ENCODE data around the gene RASGEF1C.

The RASGEF1C gene

DNA sequence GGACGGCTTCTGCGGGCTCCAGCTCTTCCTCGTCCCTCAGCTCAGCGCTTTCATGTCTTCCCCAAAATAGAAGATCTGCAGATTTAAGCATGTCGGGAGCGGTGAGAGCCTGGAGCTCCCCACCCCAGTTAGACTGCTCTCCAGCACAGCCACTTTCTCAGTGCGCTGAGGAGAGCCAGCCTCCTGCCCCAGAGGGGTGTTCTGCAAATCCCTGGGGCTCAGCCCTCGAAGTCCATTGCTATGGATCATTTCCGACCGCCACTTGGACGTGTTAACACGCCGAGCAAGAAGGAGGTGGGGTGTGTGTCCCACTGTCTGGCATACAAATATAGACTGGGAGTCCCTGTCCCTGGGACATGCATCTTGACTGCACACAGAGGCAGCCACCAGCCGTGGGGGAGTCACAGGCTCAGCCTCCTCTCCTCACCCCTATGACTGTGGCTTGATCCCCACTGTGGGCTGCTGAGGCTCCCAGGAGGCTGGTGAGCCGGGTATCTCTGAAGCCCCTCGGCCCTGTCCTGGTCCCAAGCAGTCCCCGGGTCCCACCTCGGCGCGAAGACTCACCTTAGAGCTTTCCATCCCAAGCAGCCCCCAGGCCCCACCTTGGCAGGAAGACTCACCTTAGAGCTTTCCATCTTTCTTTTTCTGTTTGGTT, 107.4 kb downstream of the RASGEF1C start:
- no peak overlapping the region for H3K4me3 ChIP-seq (ENCODE audit: low read length in 2 of 2)
- no peak overlapping the region for H3K27ac ChIP-seq (ENCODE audit: low read depth in 2 of 2, low read length in 2 of 2)
- no peaks in the 10 kb centered on the region for H3K36me3 ChIP-seq (ENCODE audit: control insufficient read depth in 2 of 2, insufficient read depth in 2 of 2, low read length in 2 of 2)
- H3K9me3 ChIP-seq (ENCODE audit: control insufficient read depth in 2 of 2, low read length in 2 of 2) = peaks cover 2 to 3% of the 10 kb centered on the region in 2 donors
- no peaks in the 10 kb centered on the region for H3K27me3 ChIP-seq (ENCODE audit: control insufficient read depth in 2 of 2, insufficient read depth in 2 of 2, low read length in 2 of 2)
- H3K9ac ChIP-seq (ENCODE audit: low read depth in 1 of 2, low read length in 2 of 2) = no peak overlapping the region
- H3K4me1 ChIP-seq (ENCODE audit: control insufficient read depth in 2 of 2, insufficient read depth in 2 of 2, low read length in 2 of 2) = no peaks in the 10 kb centered on the region

DNA sequence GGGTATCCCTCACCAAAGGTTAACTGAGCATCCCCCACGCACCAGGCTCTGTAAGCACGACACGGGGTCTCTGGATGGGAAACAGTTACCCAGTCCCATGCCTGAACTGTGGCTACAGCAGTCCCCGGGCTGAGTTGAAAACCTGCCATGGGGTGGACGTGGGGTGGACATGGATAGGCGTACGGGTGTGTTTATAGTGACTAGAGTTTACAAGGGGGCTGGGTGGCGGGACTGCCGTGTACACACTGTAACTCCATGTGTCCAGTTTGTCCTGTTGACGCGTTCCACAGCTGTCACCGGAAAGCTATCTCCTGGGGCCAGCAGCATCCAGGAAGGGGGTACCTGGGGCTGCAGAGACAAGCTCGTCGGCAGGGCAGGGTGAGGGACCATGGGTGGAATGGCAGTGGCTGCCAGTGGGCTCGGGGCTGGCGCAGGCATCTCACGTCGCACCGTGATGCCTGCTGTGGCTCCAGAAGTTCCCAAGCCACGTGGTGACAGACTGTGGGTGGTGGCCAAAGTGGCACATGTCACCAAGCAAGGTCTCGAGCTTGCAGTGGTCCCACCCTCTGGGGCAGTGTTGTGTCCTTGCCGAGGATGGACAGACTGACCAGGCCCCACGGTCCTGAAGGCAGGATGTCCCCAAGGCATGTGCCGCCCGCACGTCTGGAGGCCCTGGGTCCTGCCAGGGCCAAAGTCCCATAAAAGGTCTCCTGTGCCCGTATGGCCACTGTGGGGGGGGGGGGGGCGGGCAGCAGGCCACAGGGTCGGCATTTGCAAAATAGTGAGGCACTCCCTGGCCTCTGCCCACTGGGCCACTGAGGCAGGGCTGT, 108.2 kb downstream of the RASGEF1C start:
- Histone ChIP-seq H3K4me3 (ENCODE audit: low read length in 2 of 2) (no peak overlapping the region), H3K4me1 (ENCODE audit: control insufficient read depth in 2 of 2, insufficient read depth in 2 of 2, low read length in 2 of 2) (no peaks in the 10 kb centered on the region), H3K9ac (ENCODE audit: low read depth in 1 of 2, low read length in 2 of 2) (no peak overlapping the region), H3K27me3 (ENCODE audit: control insufficient read depth in 2 of 2, insufficient read depth in 2 of 2, low read length in 2 of 2) (no peaks in the 10 kb centered on the region), H3K9me3 (ENCODE audit: control insufficient read depth in 2 of 2, low read length in 2 of 2) (peaks cover 0 to 1% of the 10 kb centered on the region in 2 donors), H3K27ac (ENCODE audit: low read depth in 2 of 2, low read length in 2 of 2) (no peak overlapping the region), H3K36me3 (ENCODE audit: control insufficient read depth in 2 of 2, insufficient read depth in 2 of 2, low read length in 2 of 2) (no peaks in the 10 kb centered on the region)

DNA sequence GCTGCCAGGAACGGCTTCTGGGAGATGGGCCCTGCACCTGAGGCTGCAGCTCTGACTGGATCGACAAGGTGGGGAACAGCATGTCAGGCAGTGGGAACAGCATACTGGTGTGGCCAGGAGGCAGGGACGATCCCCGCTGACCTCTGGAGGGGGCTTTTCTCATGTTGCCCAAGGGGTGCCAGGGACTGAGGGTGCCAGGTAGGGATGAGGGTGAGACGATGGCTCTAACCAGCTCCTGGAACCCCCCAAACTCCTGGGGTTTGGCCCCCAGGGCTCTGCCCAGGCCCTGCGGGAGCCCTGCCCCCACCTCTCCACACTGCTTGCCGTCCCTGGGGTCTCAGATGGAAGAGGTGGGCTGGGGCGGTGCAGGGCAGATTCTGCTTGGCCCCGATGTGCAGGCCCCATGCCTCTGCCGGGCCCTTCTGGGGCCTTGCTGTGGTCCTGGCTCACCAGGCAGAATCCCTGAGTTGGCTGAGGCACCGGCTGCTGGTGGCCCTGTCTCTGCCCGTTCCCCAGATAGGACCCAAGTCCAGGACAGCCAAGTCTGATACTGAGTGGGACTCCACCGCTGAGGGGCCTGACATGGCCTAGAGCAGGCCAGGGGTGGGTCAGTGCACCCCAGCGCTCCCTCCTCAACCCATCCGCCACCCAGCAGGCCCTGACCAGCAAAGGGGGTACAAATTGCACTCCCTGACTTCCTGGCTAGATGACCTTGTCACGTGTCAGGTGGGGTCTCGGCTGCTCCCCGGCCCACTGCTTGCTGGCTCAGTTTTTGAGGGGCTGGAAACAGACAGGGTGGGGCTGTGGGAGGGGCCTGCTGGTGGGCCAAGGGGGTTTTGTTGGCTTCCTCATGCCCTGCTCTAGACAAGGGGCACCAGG, 109.0 kb downstream of the RASGEF1C start:
- Histone ChIP-seq H3K27ac (ENCODE audit: low read depth in 2 of 2, low read length in 2 of 2) (no peak overlapping the region), H3K36me3 (ENCODE audit: control insufficient read depth in 2 of 2, insufficient read depth in 2 of 2, low read length in 2 of 2) (no peaks in the 10 kb centered on the region), H3K9ac (ENCODE audit: low read depth in 1 of 2, low read length in 2 of 2) (no peak overlapping the region), H3K9me3 (ENCODE audit: control insufficient read depth in 2 of 2, low read length in 2 of 2) (no peaks in the 10 kb centered on the region), H3K4me3 (ENCODE audit: low read length in 2 of 2) (no peak overlapping the region), H3K4me1 (ENCODE audit: control insufficient read depth in 2 of 2, insufficient read depth in 2 of 2, low read length in 2 of 2) (no peaks in the 10 kb centered on the region), H3K27me3 (ENCODE audit: control insufficient read depth in 2 of 2, insufficient read depth in 2 of 2, low read length in 2 of 2) (no peaks in the 10 kb centered on the region)

DNA sequence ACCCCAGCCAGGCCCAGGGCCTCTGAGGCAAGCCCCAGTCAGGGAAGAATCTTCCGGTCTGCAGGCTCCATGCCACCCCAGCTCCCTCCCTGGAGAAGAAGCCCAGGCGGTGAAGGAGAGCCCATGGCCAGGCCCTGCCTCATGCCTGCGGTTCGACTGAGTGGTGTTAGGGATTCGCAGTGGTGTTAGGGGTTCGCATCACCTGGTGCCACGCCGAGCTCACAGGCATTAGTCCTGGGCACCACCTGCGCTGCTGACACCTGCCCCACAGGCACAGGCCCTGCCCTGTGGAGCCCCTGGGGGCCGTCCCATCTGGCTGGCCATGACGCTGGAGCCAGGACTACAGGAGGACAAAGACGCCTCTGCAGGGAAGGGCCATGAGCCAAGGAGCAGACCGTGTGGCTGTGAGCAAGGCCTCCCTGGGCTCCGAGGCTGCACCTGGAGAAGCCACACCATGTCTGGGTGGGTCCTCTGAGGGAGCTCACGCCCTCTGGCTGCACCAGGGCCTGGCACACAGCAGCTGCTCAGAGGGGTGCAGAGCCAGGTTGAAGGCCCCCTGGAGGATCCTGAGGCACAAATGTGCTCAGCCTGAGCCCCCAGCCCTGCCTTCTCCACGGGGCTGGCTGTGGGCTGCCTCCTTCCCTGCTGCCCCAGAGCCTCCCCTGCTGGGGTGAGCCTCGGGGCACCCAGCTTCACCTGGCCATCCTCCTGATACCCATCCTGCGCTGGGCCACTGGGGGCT, 109.8 kb downstream of the RASGEF1C start:
- Histone ChIP-seq H3K4me3 (ENCODE audit: low read length in 2 of 2) (no peak overlapping the region), H3K27me3 (ENCODE audit: control insufficient read depth in 2 of 2, insufficient read depth in 2 of 2, low read length in 2 of 2) (no peaks in the 10 kb centered on the region), H3K27ac (ENCODE audit: low read depth in 2 of 2, low read length in 2 of 2) (no peak overlapping the region), H3K36me3 (ENCODE audit: control insufficient read depth in 2 of 2, insufficient read depth in 2 of 2, low read length in 2 of 2) (no peaks in the 10 kb centered on the region), H3K9me3 (ENCODE audit: control insufficient read depth in 2 of 2, low read length in 2 of 2) (no peaks in the 10 kb centered on the region), H3K9ac (ENCODE audit: low read depth in 1 of 2, low read length in 2 of 2) (no peak overlapping the region), H3K4me1 (ENCODE audit: control insufficient read depth in 2 of 2, insufficient read depth in 2 of 2, low read length in 2 of 2) (no peaks in the 10 kb centered on the region)

DNA sequence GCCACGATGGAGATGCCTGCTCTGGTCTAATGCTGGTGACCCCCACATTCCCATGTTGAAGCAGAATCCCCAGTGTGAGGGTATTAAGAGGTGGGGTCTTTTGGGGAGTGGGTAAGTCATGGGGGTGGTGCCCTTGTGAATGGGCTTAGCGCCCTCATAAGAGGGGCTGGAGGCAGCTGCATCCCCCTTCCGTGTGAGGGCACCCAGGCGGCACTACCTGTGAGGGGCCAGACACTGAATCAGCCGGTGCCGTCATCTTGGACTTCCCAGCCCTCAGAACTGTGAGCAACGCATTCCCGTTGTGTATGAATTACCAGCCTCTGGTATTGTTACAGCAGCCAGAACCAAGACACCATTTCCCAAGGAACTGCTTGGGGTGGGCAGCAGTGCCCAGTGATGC, 110.5 kb downstream of the RASGEF1C start:
- Histone ChIP-seq H3K27me3 (ENCODE audit: control insufficient read depth in 2 of 2, insufficient read depth in 2 of 2, low read length in 2 of 2) (no peaks in the 10 kb centered on the region), H3K4me1 (ENCODE audit: control insufficient read depth in 2 of 2, insufficient read depth in 2 of 2, low read length in 2 of 2) (no peaks in the 10 kb centered on the region), H3K9ac (ENCODE audit: low read depth in 1 of 2, low read length in 2 of 2) (no peak overlapping the region), H3K9me3 (ENCODE audit: control insufficient read depth in 2 of 2, low read length in 2 of 2) (no peaks in the 10 kb centered on the region), H3K36me3 (ENCODE audit: control insufficient read depth in 2 of 2, insufficient read depth in 2 of 2, low read length in 2 of 2) (no peaks in the 10 kb centered on the region), H3K4me3 (ENCODE audit: low read length in 2 of 2) (no peak overlapping the region), H3K27ac (ENCODE audit: low read depth in 2 of 2, low read length in 2 of 2) (no peak overlapping the region)

DNA sequence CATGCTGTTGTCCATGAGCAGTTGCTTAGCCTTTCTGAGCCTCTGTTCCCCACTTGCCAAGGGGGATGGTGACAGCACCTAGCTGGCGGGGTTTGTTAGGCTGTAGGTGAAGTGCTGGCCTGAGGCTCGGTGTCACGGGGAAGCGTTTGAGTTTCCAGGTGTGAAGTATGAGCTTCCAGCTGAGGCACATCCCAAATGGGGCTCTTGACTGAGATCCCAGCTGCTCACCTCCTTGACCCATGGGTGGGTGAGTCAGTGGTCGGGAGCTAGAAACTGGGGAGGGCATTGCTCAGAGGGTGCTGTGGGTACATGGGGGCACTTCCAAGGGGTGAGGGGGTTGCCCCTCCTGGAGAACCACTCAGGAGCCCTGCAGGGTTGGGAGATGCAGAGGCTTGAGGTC, 111.1 kb downstream of the RASGEF1C start:
- no peak overlapping the region for H3K9ac ChIP-seq (ENCODE audit: low read depth in 1 of 2, low read length in 2 of 2)
- no peaks in the 10 kb centered on the region for H3K36me3 ChIP-seq (ENCODE audit: control insufficient read depth in 2 of 2, insufficient read depth in 2 of 2, low read length in 2 of 2)
- H3K4me1 ChIP-seq (ENCODE audit: control insufficient read depth in 2 of 2, insufficient read depth in 2 of 2, low read length in 2 of 2) = no peaks in the 10 kb centered on the region
- no peak overlapping the region for H3K4me3 ChIP-seq (ENCODE audit: low read length in 2 of 2)
- no peaks in the 10 kb centered on the region for H3K9me3 ChIP-seq (ENCODE audit: control insufficient read depth in 2 of 2, low read length in 2 of 2)
- H3K27me3 ChIP-seq (ENCODE audit: control insufficient read depth in 2 of 2, insufficient read depth in 2 of 2, low read length in 2 of 2) = no peaks in the 10 kb centered on the region
- no peak overlapping the region for H3K27ac ChIP-seq (ENCODE audit: low read depth in 2 of 2, low read length in 2 of 2)

DNA sequence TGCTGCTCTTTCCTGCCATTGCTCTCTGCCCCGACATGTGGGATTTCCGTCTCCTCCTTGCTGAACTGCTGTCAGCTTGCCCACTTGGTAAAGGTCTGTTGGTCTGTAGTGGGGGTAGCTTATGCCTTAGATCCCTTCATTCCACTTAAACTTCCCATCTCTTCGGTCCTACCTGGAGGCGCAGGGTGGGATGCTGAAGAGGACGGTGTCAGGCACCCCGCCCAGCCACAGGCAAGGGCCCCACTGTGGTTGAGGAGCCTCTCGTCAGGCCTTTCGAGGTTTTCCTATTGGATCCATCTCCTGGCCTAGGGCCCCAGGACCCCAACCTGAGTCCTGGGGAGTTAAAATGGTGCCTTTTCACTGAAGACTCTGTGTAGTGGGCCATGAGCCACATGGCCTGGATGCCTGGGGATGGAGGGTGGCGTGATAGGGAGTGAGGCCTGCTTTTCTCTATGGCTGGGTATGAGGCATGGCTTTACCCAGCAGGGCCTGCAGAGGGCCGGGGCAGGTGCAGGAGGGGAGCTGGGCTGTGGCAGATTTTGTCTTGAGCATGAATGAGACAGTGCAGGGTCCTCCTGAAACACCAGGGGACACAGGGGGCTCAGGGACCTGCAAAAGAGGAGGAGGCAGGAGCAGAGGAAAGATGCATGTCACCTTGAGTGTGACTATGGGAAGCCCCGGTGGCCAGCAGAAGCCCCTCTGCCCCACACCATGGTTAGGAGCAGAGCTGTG, 111.7 kb downstream of the RASGEF1C start:
- Histone ChIP-seq H3K9ac (ENCODE audit: low read depth in 1 of 2, low read length in 2 of 2) (no peak overlapping the region), H3K27ac (ENCODE audit: low read depth in 2 of 2, low read length in 2 of 2) (no peak overlapping the region), H3K9me3 (ENCODE audit: control insufficient read depth in 2 of 2, low read length in 2 of 2) (no peaks in the 10 kb centered on the region), H3K27me3 (ENCODE audit: control insufficient read depth in 2 of 2, insufficient read depth in 2 of 2, low read length in 2 of 2) (no peaks in the 10 kb centered on the region), H3K4me1 (ENCODE audit: control insufficient read depth in 2 of 2, insufficient read depth in 2 of 2, low read length in 2 of 2) (no peaks in the 10 kb centered on the region), H3K4me3 (ENCODE audit: low read length in 2 of 2) (no peak overlapping the region), H3K36me3 (ENCODE audit: control insufficient read depth in 2 of 2, insufficient read depth in 2 of 2, low read length in 2 of 2) (no peaks in the 10 kb centered on the region)

DNA sequence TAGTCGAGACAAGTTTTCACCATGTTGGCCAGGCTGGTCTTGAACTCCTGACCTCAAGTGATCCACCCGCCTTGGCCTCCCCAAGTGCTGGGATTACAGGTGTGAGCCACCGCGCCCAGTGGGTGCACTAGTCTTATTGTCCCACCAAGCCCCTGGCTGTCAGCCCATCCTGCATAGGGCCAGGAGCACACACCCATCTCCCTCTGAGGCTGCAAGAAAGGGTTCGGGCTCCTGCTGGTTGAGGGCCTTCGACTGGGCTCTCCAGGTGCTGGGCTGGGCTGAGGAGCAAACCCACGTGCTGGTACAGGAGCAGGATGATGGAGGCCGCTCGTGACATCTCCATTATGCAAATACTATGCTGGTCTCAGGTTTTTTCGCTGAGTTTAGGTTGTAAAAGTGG, 112.4 kb downstream of the RASGEF1C start:
- Histone ChIP-seq H3K4me3 (ENCODE audit: low read length in 2 of 2) (no peak overlapping the region), H3K36me3 (ENCODE audit: control insufficient read depth in 2 of 2, insufficient read depth in 2 of 2, low read length in 2 of 2) (no peaks in the 10 kb centered on the region), H3K9ac (ENCODE audit: low read depth in 1 of 2, low read length in 2 of 2) (no peak overlapping the region), H3K4me1 (ENCODE audit: control insufficient read depth in 2 of 2, insufficient read depth in 2 of 2, low read length in 2 of 2) (peaks cover 0 to 2% of the 10 kb centered on the region in 2 donors), H3K9me3 (ENCODE audit: control insufficient read depth in 2 of 2, low read length in 2 of 2) (no peaks in the 10 kb centered on the region), H3K27ac (ENCODE audit: low read depth in 2 of 2, low read length in 2 of 2) (no peak overlapping the region), H3K27me3 (ENCODE audit: control insufficient read depth in 2 of 2, insufficient read depth in 2 of 2, low read length in 2 of 2) (no peaks in the 10 kb centered on the region)

DNA sequence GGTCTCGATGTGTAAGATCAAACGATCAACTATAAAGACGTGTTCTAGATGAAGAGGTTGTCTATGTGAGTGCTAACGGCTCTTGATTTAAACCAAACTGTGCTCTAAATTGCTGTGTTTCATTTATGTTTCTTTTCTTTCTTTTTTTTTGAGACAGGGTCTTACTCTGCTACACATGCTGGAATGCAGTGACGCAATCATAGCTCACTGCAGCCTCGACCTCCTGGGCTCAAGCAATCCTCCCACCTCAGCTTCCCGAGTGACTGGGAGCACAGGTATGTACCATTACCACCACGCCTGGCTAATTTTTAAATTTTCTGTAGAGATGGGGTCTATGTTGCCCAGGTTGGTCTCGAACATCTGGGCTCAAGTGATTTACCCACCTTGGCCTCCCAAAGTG, 113.5 kb downstream of the RASGEF1C start:
- no peak overlapping the region for H3K9ac ChIP-seq (ENCODE audit: low read depth in 1 of 2, low read length in 2 of 2)
- peaks cover 2 to 7% of the 10 kb centered on the region in 2 donors for H3K4me1 ChIP-seq (ENCODE audit: control insufficient read depth in 2 of 2, insufficient read depth in 2 of 2, low read length in 2 of 2)
- H3K9me3 ChIP-seq (ENCODE audit: control insufficient read depth in 2 of 2, low read length in 2 of 2) = no peaks in the 10 kb centered on the region
- no peaks in the 10 kb centered on the region for H3K36me3 ChIP-seq (ENCODE audit: control insufficient read depth in 2 of 2, insufficient read depth in 2 of 2, low read length in 2 of 2)
- no peak overlapping the region for H3K4me3 ChIP-seq (ENCODE audit: low read length in 2 of 2)
- no peaks in the 10 kb centered on the region for H3K27me3 ChIP-seq (ENCODE audit: control insufficient read depth in 2 of 2, insufficient read depth in 2 of 2, low read length in 2 of 2)
- no peak overlapping the region for H3K27ac ChIP-seq (ENCODE audit: low read depth in 2 of 2, low read length in 2 of 2)

All from mucosa of rectum (tissue), 2 donors.